Measurements from ENCODE around the gene CEP83.

CEP83 gene

GRCh38 chr12:94304012-94304411 lies 155.7 kb downstream of the CEP83 start:
- DNase-seq (ENCODE audit: low spot score): no peak

DNA sequence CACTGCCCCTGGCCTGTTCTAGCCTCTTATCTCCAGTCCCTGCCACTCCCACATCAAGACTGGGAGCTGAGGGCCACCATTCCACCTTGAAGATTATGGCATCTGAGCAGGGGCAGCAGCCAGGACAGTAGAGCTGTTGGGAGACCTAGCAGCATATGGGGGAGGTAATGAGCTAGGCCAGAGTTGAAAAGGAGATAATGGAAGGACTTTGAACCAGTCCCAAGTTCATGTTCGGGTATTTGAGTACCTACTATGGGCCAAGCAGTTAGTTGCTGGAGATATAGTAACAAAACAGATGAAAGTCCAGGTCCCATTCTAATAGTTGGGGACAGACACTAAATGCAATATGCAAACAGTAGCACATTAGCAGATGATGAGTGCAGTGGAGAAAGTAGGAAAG lies 159.8 kb downstream of the CEP83 start:
- no peak for DNase-seq (ENCODE audit: low spot score)

GRCh38 chr12:94297876-94298505 lies 161.7 kb downstream of the CEP83 start:
- DNase-seq (ENCODE audit: low spot score): no peak

GRCh38 chr12:94297096-94297699 lies 162.5 kb downstream of the CEP83 start:
- DNase-seq (ENCODE audit: low spot score): no peak

DNA sequence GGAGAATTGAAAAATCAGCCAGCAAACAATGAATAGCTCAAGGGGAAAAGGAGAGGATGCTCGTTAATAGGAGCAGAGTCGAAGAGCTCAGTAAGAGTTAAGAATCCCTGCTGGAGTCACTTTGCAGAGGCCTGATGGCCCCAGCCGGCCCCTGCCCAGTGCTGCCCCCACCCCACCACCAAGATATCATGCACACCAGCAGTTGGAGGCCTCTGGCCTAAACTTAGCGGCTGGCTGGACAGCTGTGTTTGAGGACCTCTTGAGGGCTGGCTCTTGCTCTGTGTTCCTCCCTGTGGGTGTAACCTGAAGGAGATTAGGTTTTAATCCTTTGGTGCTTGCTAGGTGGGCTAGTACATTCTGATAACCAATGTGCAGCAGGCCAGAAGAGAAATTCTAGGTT lies 169.3 kb downstream of the CEP83 start:
- peak; percentile 20 for DNase-seq (ENCODE audit: low spot score)

DNA sequence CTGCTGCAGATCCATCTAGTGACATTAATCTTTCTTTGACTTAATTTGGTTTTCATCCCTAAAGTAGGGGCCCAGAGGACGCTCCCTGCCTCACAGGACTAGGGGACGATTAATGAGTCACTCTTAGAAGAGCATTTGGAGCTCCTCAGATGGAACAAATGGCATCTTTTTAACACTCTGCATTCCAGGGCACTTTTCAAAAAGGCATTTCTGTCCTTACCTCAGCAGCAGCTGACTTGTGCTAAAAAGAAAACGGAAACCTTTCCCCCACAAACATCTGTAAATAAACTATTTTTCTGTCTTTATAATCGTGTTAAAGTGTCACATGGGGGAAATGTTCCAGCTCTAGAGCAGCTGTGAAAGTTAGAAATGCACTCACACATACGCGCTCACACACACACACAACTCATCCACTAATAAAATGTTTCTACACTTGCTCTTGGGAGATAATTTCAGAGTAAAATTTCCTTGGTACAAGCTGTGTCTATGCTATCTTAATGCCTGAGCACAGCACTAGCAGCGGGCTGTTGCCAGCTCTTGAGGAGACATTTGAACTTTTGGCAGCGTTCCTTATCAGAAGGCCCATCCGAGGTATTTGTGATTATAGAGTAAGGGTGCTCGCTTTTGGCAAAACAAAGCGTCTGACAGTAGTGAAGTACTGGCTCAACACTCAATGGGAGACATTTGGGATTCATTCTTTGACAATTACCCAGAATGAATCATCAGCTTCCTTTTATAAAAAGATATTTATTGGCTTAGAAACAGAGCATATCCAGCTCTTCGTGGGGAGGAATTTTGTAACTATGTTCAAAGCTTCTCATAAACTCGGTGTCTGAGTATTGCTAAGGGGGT lies 170.0 kb downstream of the CEP83 start:
- peak; percentile 74 for DNase-seq (ENCODE audit: low spot score)

DNA sequence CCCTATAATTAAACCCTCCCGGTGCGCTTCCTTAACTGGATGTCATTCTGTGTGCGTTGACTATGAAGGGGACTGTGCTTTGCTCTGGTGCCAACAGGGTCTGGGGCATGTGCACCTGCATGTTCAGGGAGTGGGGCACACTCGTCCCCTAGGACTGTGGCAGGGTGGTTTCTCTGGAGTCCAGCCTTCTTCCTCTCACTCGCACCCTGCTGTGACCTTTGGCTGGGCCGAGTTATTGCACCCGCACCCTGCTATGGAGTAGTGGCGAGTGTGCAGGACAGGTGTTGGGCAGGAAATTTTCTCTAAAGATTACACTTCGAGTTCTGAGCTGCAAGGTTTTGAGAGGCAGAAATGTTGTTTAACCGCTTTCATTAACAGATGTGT lies 172.4 kb downstream of the CEP83 start:
- DNase-seq (ENCODE audit: low spot score): no peak

DNA sequence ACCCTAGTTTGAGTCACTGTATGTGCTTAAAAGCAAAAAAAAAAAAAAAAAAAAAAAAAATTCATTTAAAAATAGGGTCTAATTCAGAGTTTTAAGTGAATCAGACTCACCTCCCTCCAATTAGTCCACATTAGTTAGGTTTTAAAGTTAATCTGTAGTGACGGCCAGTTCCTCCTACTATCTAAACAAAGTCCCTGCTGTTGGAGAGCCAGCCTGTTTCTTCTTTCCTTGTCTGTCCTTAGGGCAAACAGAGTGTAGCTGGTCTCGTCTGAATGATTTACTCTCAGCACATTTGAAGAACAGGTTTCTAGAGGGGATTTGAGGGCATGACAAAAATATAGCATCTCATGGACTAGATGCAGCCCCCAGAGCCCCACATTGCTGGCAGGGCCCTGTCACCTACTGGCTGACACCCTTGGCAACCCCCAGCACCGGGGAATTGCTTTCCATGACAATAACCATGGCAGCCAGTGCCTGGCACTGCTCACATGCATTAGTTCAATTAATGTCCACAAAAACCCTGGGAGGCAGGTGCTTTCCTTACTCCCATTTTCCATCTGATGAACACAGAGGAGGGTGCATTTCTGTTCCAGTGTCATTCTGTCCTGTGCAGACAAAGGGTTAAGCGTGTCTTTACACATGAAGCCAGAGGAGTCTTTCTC lies 173.0 kb downstream of the CEP83 start:
- no peak for DNase-seq (ENCODE audit: low spot score)

DNA sequence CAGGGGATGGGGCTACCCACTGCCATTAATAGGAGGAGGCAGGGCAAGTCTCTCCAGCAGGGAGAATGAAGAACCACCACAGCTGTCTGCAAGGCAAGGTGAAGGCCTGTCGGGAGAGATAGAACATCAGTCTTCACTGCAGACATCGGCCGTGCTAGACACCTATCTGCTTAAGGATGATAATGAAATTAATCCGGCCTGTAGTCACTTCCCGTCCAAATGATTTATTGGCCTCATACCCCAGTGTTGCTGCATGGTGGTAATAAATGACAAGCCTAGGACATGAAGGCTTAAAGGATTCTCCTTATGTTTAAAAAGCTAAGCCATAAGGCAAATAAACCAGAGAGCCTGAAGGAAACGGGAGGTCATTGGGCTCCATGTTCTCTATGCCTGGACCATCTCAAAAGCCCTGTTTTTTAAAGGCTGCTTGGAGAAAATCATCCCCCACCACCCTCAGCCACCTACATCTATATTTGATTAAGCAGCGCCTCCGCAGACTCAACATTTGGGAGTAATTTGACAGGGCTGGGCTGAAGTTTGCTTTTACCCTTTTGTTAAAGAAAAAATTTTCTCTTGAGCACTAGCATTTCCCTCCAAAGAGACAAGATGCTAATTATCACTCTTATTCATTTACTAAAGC lies 173.6 kb downstream of the CEP83 start:
- no peak for DNase-seq (ENCODE audit: low spot score)

GRCh38 chr12:94284859-94285258 lies 174.8 kb downstream of the CEP83 start:
- no peak for DNase-seq (ENCODE audit: low spot score)

- DNase-seq (ENCODE audit: low spot score): no peak
These were observed 175.6 kb downstream of the CEP83 start for GRCh38 chr12:94284046-94284445.

DNA sequence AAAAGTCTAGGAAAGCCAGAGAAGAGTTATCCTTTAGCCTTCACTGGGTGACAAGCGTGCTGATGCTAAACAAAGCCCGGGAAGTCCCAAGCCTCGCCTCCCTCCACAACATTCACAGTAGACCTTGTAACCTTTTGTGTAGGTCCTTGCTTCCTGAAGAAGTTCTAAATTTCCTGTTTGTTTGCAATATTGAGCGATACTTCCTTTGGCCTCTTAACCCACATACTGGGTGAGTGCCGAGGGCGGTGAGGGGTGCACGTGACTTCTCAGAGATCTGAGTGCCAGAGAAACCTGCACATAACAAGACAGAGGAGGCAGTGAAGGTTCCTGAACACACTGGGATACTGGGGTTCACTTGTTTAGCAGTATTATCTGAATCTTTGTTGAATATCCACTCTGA lies 177.0 kb downstream of the CEP83 start:
- DNase-seq (ENCODE audit: low spot score): no peak

DNA sequence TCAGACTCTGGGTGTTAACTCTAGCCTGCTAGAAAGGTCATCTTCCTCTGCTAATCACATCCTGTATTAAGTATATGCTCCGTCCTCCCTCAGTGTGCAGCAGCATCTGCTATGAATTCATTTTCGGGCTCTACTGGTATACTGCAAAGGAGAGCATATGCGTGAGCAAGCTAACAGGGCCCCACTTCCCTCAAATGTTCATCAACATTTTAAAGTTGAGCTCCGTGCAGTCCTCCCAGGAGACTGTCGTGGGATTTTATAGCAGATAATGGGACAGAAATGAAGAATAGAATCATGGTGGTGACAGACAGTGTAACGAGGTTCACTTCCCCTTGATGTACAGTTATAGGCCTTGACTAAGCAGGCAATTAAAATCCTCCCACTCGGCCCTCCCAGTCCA lies 179.6 kb downstream of the CEP83 start:
- no peak for DNase-seq (ENCODE audit: low spot score)

- no peak for DNase-seq (ENCODE audit: low spot score)
These were observed 182.2 kb downstream of the CEP83 start for GRCh38 chr12:94277426-94278000.

- DNase-seq (ENCODE audit: low spot score): no peak
These were observed 182.9 kb downstream of the CEP83 start for GRCh38 chr12:94276725-94277124.

DNA sequence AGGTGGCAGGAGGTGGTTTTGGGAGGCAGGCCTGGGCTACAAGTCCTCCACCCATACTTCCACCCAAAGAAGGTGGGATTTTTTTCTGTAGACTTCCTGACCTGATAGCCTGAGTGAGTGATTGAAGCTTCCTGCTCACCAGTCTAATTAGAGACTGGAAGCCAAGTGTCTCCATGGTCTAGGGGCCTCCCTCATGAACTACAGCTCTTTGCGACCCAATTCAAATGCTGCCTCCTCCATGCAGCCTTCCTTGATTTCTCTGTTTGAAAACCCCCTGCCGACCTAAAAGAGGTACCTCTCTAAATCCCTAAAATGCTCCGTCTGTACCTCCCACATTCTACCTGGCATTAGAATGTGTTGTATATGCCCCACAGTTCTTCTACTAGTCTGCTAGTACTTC lies 186.4 kb downstream of the CEP83 start:
- DNase-seq (ENCODE audit: low spot score): no peak

- no peak for DNase-seq (ENCODE audit: low spot score)
These were observed 187.4 kb downstream of the CEP83 start for GRCh38 chr12:94272280-94272679.

- no peak for DNase-seq (ENCODE audit: low spot score)
These were observed 188.3 kb downstream of the CEP83 start for GRCh38 chr12:94271351-94271750.

DNA sequence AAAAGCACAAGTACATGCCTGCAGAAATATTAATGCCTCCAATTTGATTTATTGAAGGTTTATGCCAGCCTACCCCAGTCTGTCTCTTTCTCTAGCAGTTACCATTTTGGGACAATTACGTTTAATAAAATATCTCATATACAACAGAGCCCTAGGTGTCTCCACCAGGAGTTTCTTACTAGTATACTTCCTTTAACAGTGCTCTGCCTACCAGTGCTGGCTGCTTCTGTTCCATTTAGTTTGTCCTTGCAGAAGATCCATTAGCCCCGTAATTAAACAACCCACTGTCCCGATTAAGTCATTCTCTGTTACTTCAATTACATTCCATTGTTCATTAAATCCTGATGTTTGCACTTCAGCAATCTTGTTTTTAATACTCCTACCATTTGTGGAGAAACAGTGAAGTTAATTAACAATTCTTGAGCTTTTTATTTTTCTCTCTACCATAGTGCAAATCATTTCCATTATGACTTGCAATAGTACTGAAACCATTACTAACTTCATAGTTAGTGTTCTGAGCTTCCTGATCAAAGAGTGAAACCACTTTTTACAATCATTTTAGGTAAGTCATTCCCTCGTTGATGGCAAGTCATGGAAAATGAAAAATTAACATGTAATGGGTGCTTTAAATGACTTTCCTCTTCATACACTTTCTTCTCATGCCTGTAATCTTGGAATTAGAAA lies 190.2 kb downstream of the CEP83 start:
- no peak for DNase-seq (ENCODE audit: low spot score)

GRCh38 chr12:94267921-94268471 lies 191.7 kb downstream of the CEP83 start:
- DNase-seq (ENCODE audit: low spot score): peak; percentile 30

GRCh38 chr12:94267537-94267872 lies 192.2 kb downstream of the CEP83 start:
- DNase-seq (ENCODE audit: low spot score): no peak

Measured in AG20443 (cell line).